ENCODE measurements around the gene GLI3. TPM values are rescaled to one million over a fixed set of nuclear protein-coding genes. Genes with fewer than 3 reads are reported as not detected.

GLI3 gene
- total RNA-seq, 6 experiments from 2014 or later, result 0.12 to 0.95 (median 0.21) TPM

GRCh38 chr7:42059275-42059674 is 177.7 kb downstream of the GLI3 start:
- ATAC-seq, result no peak
- Histone ChIP-seq H3K9me3 (no peaks in the 10 kb centered on the region), H3K36me3 (no peaks in the 10 kb centered on the region), H3K4me3 (no peak overlapping the region), H3K4me1 (no peaks in the 10 kb centered on the region), H3K27me3 (no peaks in the 10 kb centered on the region), H3K27ac (no peak overlapping the region)
- 48% methylated on average over 2 of the region's 2 CpGs for WGBS (ENCODE audit: insufficient coverage, low coverage, low lambda C conversion rate, missing lambda C conversion rate)
- intact Hi-C loops (cut with DNase I), result no loop called here
- no peak for DNase-seq
- TF ChIP-seq POLR2A (IDR thresholded peaks at IDR 0.05), result no peak
- no peak for TF ChIP-seq CTCF (IDR thresholded peaks at IDR 0.05)

GRCh38 chr7:42057331-42057730 is 179.7 kb downstream of the GLI3 start:
- intact Hi-C loops (cut with DNase I), result no loop called here
- DNase-seq, result no peak
- WGBS (ENCODE audit: insufficient coverage, low coverage, low lambda C conversion rate, missing lambda C conversion rate), result 64% methylated on average over 2 of the region's 2 CpGs

GRCh38 chr7:42055171-42055570 is 181.8 kb downstream of the GLI3 start:
- no peaks in the 10 kb centered on the region for H3K27me3 ChIP-seq
- ATAC-seq, result no peak
- H3K4me3 ChIP-seq, result no peak overlapping the region
- H3K4me1 ChIP-seq, result no peaks in the 10 kb centered on the region
- TF ChIP-seq CTCF (IDR thresholded peaks at IDR 0.05) (no peak), POLR2A (IDR thresholded peaks at IDR 0.05) (no peak)
- DNase-seq, result no peak
- H3K36me3 ChIP-seq, result no peaks in the 10 kb centered on the region
- WGBS (ENCODE audit: insufficient coverage, low coverage, low lambda C conversion rate, missing lambda C conversion rate), result 69% methylated on average over 4 of the region's 5 CpGs
- intact Hi-C loops (cut with DNase I), result no loop called here
- H3K9me3 ChIP-seq, result no peaks in the 10 kb centered on the region
- no peak overlapping the region for H3K27ac ChIP-seq

More at GRCh38 chr7:42057331-42057730, 179.7 kb downstream of the GLI3 start:
- Histone ChIP-seq H3K27me3 (no peaks in the 10 kb centered on the region), H3K4me3 (no peak overlapping the region), H3K9me3 (no peaks in the 10 kb centered on the region), H3K36me3 (no peaks in the 10 kb centered on the region), H3K4me1 (no peaks in the 10 kb centered on the region), H3K27ac (no peak overlapping the region)
- ATAC-seq, result no peak
- TF ChIP-seq POLR2A (IDR thresholded peaks at IDR 0.05), result no peak
- no peak for TF ChIP-seq CTCF (IDR thresholded peaks at IDR 0.05)

GRCh38 chr7:42053834-42054233 is 183.2 kb downstream of the GLI3 start:
- H3K27me3 ChIP-seq, result no peaks in the 10 kb centered on the region
- no peak overlapping the region for H3K4me3 ChIP-seq
- WGBS (ENCODE audit: insufficient coverage, low coverage, low lambda C conversion rate, missing lambda C conversion rate), result 63% methylated on average over 1 of the region's 2 CpGs
- H3K9me3 ChIP-seq, result no peaks in the 10 kb centered on the region
- intact Hi-C loops (cut with DNase I), result no loop called here
- no peak for DNase-seq
- H3K27ac ChIP-seq, result no peak overlapping the region
- no peaks in the 10 kb centered on the region for H3K4me1 ChIP-seq
- ATAC-seq, result no peak
- TF ChIP-seq CTCF (IDR thresholded peaks at IDR 0.05) (no peak), POLR2A (IDR thresholded peaks at IDR 0.05) (no peak)
- no peaks in the 10 kb centered on the region for H3K36me3 ChIP-seq

- ATAC-seq, result no peak
- Histone ChIP-seq H3K36me3 (no peaks in the 10 kb centered on the region), H3K4me1 (no peaks in the 10 kb centered on the region), H3K4me3 (no peak overlapping the region), H3K9me3 (no peaks in the 10 kb centered on the region), H3K27ac (no peak overlapping the region), H3K27me3 (no peaks in the 10 kb centered on the region)
- WGBS (ENCODE audit: insufficient coverage, low coverage, low lambda C conversion rate, missing lambda C conversion rate), result 63% methylated on average over 5 of the region's 5 CpGs
- TF ChIP-seq POLR2A (IDR thresholded peaks at IDR 0.05) (no peak), CTCF (IDR thresholded peaks at IDR 0.05) (no peak)
- intact Hi-C loops (cut with DNase I), result no loop called here
- no peak for DNase-seq
These were observed 187.2 kb downstream of the GLI3 start for GRCh38 chr7:42049761-42050160.
